PC-9 (cell line): Measurements from ENCODE around the gene ATP5MC2. TPM values are rescaled to one million over a fixed set of nuclear protein-coding genes. Genes with fewer than 3 reads are reported as not detected.

Experiments used
- BruUV-seq: library from RNA; stranded (reverse); fragments of 400-500 nt; replicated peaks from 2 replicates; lab custom pipeline; 2021; lab: Mats Ljungman, UMichigan
- CTCF ChIA-PET: fragments of 300-600 bp; sonication (Branson Sonifier 250); formaldehyde crosslinking; loops from one replicate; lab custom pipeline; 2022; ENCODE audit warnings: antibody characterized with exemption; lab: Charles Lee
- POLR2A ChIA-PET: fragments of 300-600 bp; sonication (Branson Sonifier 250); formaldehyde crosslinking; loops from one replicate; lab custom pipeline; 2022; ENCODE audit warnings: antibody characterized with exemption; ENCODE audit not compliant: unreplicated experiment; lab: Charles Lee
- DNase-seq, 2 experiments: peaks; one replicate each; pipeline versions ENCODE4 v3.0.0 to v3.0.0-alpha.2; 2015 to 2022; ENCODE audit warnings: mixed read lengths in 1 of 2
- H2AFZ ChIP-seq: fragments of 200-600 bp; sonication (generic); 2 replicates; pipeline ENCODE4 v1.8.1; 2017; ENCODE audit warnings: antibody characterized with exemption
- H3F3A ChIP-seq: fragments of 200-600 bp; sonication (generic); 2 replicates; pipeline ENCODE4 v1.8.1; 2017; ENCODE audit warnings: antibody characterized with exemption, mild to moderate bottlenecking, low read depth; ENCODE audit not compliant: insufficient read depth
- H3K27ac ChIP-seq: fragments of 200-600 bp; sonication (generic); 2 replicates; pipeline ENCODE4 v1.6.1; 2016; ENCODE audit warnings: mixed run types
- H3K27me3 ChIP-seq: fragments of 200-600 bp; sonication (generic); 2 replicates; pipeline ENCODE4 v1.6.1; 2016; ENCODE audit warnings: low read depth, mixed run types; ENCODE audit not compliant: insufficient read depth
- H3K36me3 ChIP-seq: fragments of 200-600 bp; sonication (generic); 2 replicates; pipeline ENCODE4 v1.6.1; 2016; ENCODE audit warnings: low read depth, mixed run types
- H3K4me1 ChIP-seq: fragments of 200-600 bp; sonication (generic); replicated peaks from 2 replicates; pipeline ENCODE4 v1.6.1; 2016; ENCODE audit warnings: mixed run types; ENCODE audit not compliant: insufficient read depth
- H3K4me2 ChIP-seq: fragments of 200-600 bp; sonication (generic); 2 replicates; pipeline ENCODE4 v1.6.1; 2017; ENCODE audit warnings: mixed run types
- H3K4me3 ChIP-seq: fragments of 200-600 bp; sonication (generic); 2 replicates; pipeline ENCODE4 v1.6.1; 2016; ENCODE audit warnings: mixed run types
- H3K79me2 ChIP-seq: fragments of 200-600 bp; sonication (generic); 2 replicates; pipeline ENCODE4 v1.6.1; 2017; ENCODE audit warnings: low read depth, mixed run types
- H3K9me2 ChIP-seq: fragments of 200-600 bp; sonication (generic); 2 replicates; pipeline ENCODE4 v1.8.1; 2017; ENCODE audit warnings: mild to moderate bottlenecking; ENCODE audit not compliant: insufficient read depth
- H3K9me3 ChIP-seq: fragments of 200-600 bp; sonication (generic); 2 replicates; pipeline ENCODE4 v1.8.1; 2016; ENCODE audit warnings: low read depth; ENCODE audit not compliant: insufficient read depth
- H4K20me1 ChIP-seq: fragments of 200-600 bp; sonication (generic); 2 replicates; pipeline ENCODE4 v1.8.1; 2017; ENCODE audit not compliant: insufficient read depth
- CTCF ChIP-seq: fragments of 200-600 bp; sonication (generic); conservative IDR thresholded peaks from 2 replicates; pipeline ENCODE4 v1.6.1; 2017; ENCODE audit warnings: mixed run types, antibody characterized with exemption, mild to moderate bottlenecking, moderate library complexity
- EZH2 ChIP-seq: fragments of 200-600 bp; sonication (generic); IDR thresholded peaks from 2 replicates; pipeline ENCODE4 v1.8.0; 2017; ENCODE audit warnings: antibody characterized with exemption, low read depth
- intact Hi-C: fragments of 100-400 bp; cut with micrococcal nuclease; formaldehyde crosslinking; loops from one replicate; pipeline ENCODE4 v1.10.0; 2022; ENCODE audit not compliant: unreplicated experiment
- total RNA-seq: library from RNA; stranded (reverse); gene quantifications from 2 replicates; pipeline ENCODE4 v1.2.3, GENCODE V29; 2021

ATP5MC2 gene
- total RNA-seq, 1 experiment from 2014 or later: 270 TPM

DNA sequence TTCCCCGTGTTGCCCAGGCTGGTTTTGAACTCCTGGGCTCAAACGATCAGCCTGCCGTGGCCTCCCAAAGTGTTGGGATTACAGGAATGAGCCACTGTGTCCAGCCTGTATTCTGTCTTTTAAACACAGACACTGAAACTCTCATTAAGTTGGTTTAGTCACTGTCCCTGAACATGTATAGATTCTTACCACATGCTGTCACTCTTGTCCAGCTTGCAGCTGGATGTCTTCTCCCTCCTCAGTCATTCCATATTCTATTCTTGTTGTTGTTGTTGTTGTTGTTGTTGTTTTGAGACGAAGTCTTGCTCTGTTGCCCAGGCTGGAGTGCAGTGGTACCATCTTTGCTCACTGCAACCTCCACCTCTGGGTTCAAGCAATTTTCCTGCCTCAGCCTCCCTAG lies 12.3 kb upstream of the ATP5MC2 start:
- DNase-seq: no peak
- H3K27ac ChIP-seq: no peak overlapping the region
- TF ChIP-seq CTCF (no peak), EZH2 (no peak)
- no peaks in the 10 kb centered on the region for H3K9me2 ChIP-seq
- no peaks in the 10 kb centered on the region for H3K79me2 ChIP-seq
- no peaks in the 10 kb centered on the region for H3F3A ChIP-seq
- intact Hi-C loops: no loop called here
- H2AFZ ChIP-seq: no peak overlapping the region
- no peaks in the 10 kb centered on the region for H4K20me1 ChIP-seq
- H3K4me1 ChIP-seq: no peaks in the 10 kb centered on the region
- no peaks in the 10 kb centered on the region for H3K36me3 ChIP-seq
- no peak overlapping the region for H3K4me2 ChIP-seq
- no peaks in the 10 kb centered on the region for H3K27me3 ChIP-seq
- ChIA-PET POLR2A (interaction anchor here (0.7 kb wide), 1 partner anchor 9 kb away, joined by 4 read pairs; no protein-coding TSS in a partner anchor), CTCF (interaction anchor here (0.6 kb wide), 1 partner anchor 10 kb away, joined by 9 read pairs; no protein-coding TSS in a partner anchor)
- no peaks in the 10 kb centered on the region for H3K9me3 ChIP-seq
- H3K4me3 ChIP-seq: no peak overlapping the region
- no TSS peak for BruUV-seq

DNA sequence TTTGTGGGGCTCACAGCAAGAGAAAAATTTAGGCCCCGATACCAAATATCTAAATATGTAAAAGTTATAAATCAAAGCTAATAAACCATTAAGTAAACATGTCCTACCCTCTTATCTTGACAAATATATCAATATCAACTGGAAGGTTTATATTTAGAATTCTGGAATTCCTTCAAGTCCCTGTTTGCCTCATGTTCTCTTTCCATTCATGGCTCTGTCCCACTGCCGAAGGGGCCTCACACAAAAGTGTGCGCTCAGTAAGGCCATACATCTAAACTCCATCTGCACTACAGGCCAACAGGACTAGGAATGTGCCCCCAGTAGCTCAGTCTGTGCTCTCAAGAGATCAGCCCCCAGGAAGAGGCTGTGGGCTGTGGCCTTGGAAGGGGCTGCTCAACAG lies 10.6 kb upstream of the ATP5MC2 start:
- no peak overlapping the region for H3K4me2 ChIP-seq
- ChIA-PET POLR2A (interaction anchor here (0.6 kb wide), 1 partner anchor 63 kb away, joined by 3 read pairs; no protein-coding TSS in a partner anchor), CTCF (interaction anchor here (0.6 kb wide), 1 partner anchor 9 kb away, joined by 4 read pairs; no protein-coding TSS in a partner anchor)
- no peak for TF ChIP-seq EZH2
- intact Hi-C loops: no loop called here
- H3K4me1 ChIP-seq: no peaks in the 10 kb centered on the region
- no peak overlapping the region for H3K27ac ChIP-seq
- no TSS peak for BruUV-seq
- H4K20me1 ChIP-seq: no peaks in the 10 kb centered on the region
- no peaks in the 10 kb centered on the region for H3K9me2 ChIP-seq
- no peak for DNase-seq
- H3K36me3 ChIP-seq: no peaks in the 10 kb centered on the region
- no peaks in the 10 kb centered on the region for H3K27me3 ChIP-seq
- no peaks in the 10 kb centered on the region for H3K9me3 ChIP-seq
- H3F3A ChIP-seq: no peaks in the 10 kb centered on the region
- H2AFZ ChIP-seq: no peak overlapping the region
- no peaks in the 10 kb centered on the region for H3K79me2 ChIP-seq
- no peak overlapping the region for H3K4me3 ChIP-seq

- Histone ChIP-seq H3K4me1 (no peaks in the 10 kb centered on the region), H3K79me2 (no peaks in the 10 kb centered on the region), H4K20me1 (no peaks in the 10 kb centered on the region), H3F3A (no peaks in the 10 kb centered on the region), H2AFZ (no peak overlapping the region), H3K4me2 (no peak overlapping the region), H3K9me2 (no peaks in the 10 kb centered on the region), H3K36me3 (no peaks in the 10 kb centered on the region), H3K4me3 (no peak overlapping the region), H3K27me3 (no peaks in the 10 kb centered on the region), H3K9me3 (no peaks in the 10 kb centered on the region), H3K27ac (no peak overlapping the region)
- TF ChIP-seq EZH2: no peak
- no peak for TF ChIP-seq CTCF
- BruUV-seq: no TSS peak
- intact Hi-C loops: no loop called here
- no peak for DNase-seq
- ChIA-PET POLR2A (no interaction called here), CTCF (no interaction called here)
These were observed 8.9 kb upstream of the ATP5MC2 start for GRCh38 chr12:53684654-53685220.
